SK-N-SH (cell line): ENCODE data around the gene CPVL. TPM values are rescaled to one million over a fixed set of nuclear protein-coding genes. Genes with fewer than 3 reads are reported as not detected.

Source experiments
- CTCF ChIA-PET: fragments of 300-600, 350-600 bp; formaldehyde crosslinking; extraction: SDS; loops from one replicate; lab custom pipeline; 2021; lab: Yijun Ruan, JAX
- POLR2A ChIA-PET: fragments of 350-600 bp; sonication (Branson Sonifier 250); formaldehyde crosslinking; extraction: SDS; loops from one replicate; lab custom pipeline; 2020; ENCODE audit warnings: antibody characterized with exemption, inconsistent platforms; lab: Yijun Ruan, JAX
- DNase-seq: peaks from one replicate; pipeline ENCODE4 v3.0.0; 2012
- H2AFZ ChIP-seq: fragments of 200-600 bp; sonication (generic); 2 replicates; pipeline ENCODE4 v1.8.1; 2016; ENCODE audit warnings: antibody characterized with exemption, mild to moderate bottlenecking, low read depth
- H3F3A ChIP-seq: fragments of 200-600 bp; sonication (generic); replicated peaks from 2 replicates; pipeline ENCODE3; 2016; ENCODE audit warnings: antibody characterized with exemption, mild to moderate bottlenecking; ENCODE audit not compliant: insufficient read depth
- H3K27ac ChIP-seq, 2 experiments: fragments of 200-500 bp in 1 of 2; fragments of 200-600 bp in 1 of 2; sonication (Bioruptor generic) in 1 of 2; sonication (generic), shearing (Covaris generic) in 1 of 2; 2 replicates each; pipeline versions ENCODE4 v1.5.1 to v1.6.1; 2014 to 2016; ENCODE audit warnings: low read depth in 2 of 2, inconsistent platforms in 1 of 2, low read length in 1 of 2, mild to moderate bottlenecking in 1 of 2, mixed read lengths in 1 of 2
- H3K27me3 ChIP-seq: fragments of 200-600 bp; sonication (generic), shearing (Covaris generic); 2 replicates; pipeline ENCODE4 v1.6.1; 2016; ENCODE audit warnings: mixed run types; ENCODE audit not compliant: insufficient read depth
- H3K36me3 ChIP-seq, 2 experiments: fragments of 200-500 bp in 1 of 2; fragments of 200-600 bp in 1 of 2; sonication (Bioruptor generic) in 1 of 2; sonication (generic) in 1 of 2; replicated peaks in 1 of 2; 2 replicates each; pipeline versions ENCODE3 to v1.5.1; 2014 to 2016; ENCODE audit warnings: low read length in 1 of 2, mild to moderate bottlenecking in 1 of 2; ENCODE audit not compliant: insufficient read depth in 2 of 2, control insufficient read depth in 1 of 2
- H3K4me1 ChIP-seq, 2 experiments: fragments of 200-500 bp in 1 of 2; fragments of 200-600 bp in 1 of 2; sonication (Bioruptor generic) in 1 of 2; sonication (generic), shearing (Covaris generic) in 1 of 2; 2 replicates each; pipeline versions ENCODE4 v1.5.1 to v1.6.1; 2014 to 2016; ENCODE audit warnings: low read depth in 1 of 2, low read length in 1 of 2, mixed run types in 1 of 2; ENCODE audit not compliant: insufficient read depth in 2 of 2, control insufficient read depth in 1 of 2
- H3K4me2 ChIP-seq: fragments of 200-600 bp; sonication (generic), shearing (Covaris generic); 2 replicates; pipeline ENCODE4 v1.6.1; 2017; ENCODE audit warnings: mixed run types
- H3K4me3 ChIP-seq, 2 experiments: fragments of 200-500 bp in 1 of 2; fragments of 200-600 bp in 1 of 2; sonication (Bioruptor generic) in 1 of 2; sonication (generic), shearing (Covaris generic) in 1 of 2; 2 replicates each; pipeline versions ENCODE4 v1.5.1 to v1.8.1; 2014 to 2016; ENCODE audit warnings: low read depth in 2 of 2, inconsistent platforms in 1 of 2, low read length in 1 of 2, mild to moderate bottlenecking in 1 of 2, mixed read lengths in 1 of 2, moderate library complexity in 1 of 2
- H3K79me2 ChIP-seq: fragments of 200-600 bp; sonication (generic); 2 replicates; pipeline ENCODE4 v1.8.1; 2017; ENCODE audit warnings: mild to moderate bottlenecking; ENCODE audit not compliant: insufficient read depth
- H3K9ac ChIP-seq: fragments of 200-600 bp; sonication (generic); 2 replicates; pipeline ENCODE4 v1.6.1; 2017; ENCODE audit warnings: mixed run types
- H3K9me2 ChIP-seq: fragments of 200-600 bp; sonication (generic); 2 replicates; pipeline ENCODE4 v1.6.1; 2017; ENCODE audit warnings: mixed run types
- H3K9me3 ChIP-seq: fragments of 200-600 bp; sonication (generic); 2 replicates; pipeline ENCODE4 v1.6.1; 2017; ENCODE audit warnings: mixed run types, mild to moderate bottlenecking, moderate library complexity
- H4K20me1 ChIP-seq: fragments of 200-600 bp; sonication (generic); 2 replicates; pipeline ENCODE4 v1.6.1; 2017; ENCODE audit warnings: mild to moderate bottlenecking, mixed run types; ENCODE audit not compliant: insufficient read depth
- CTCF ChIP-seq: fragments of 200-600 bp; sonication (generic); IDR thresholded peaks from 2 replicates; pipeline ENCODE4 v1.6.1; 2017; ENCODE audit warnings: antibody characterized with exemption, mild to moderate bottlenecking, moderate library complexity
- GATA2 ChIP-seq: sonication (generic); formaldehyde crosslinking; IDR thresholded peaks from 2 replicates; pipeline ENCODE4 v1.5.0; 2020; ENCODE audit warnings: mild to moderate bottlenecking, missing genetic modification reagents
- NFIC ChIP-seq: IDR thresholded peaks from 2 replicates; pipeline ENCODE4 v1.4.0; 2012; ENCODE audit warnings: borderline replicate concordance
- RAD21 ChIP-seq: IDR thresholded peaks from 2 replicates; pipeline ENCODE4 v1.6.1; 2012; ENCODE audit warnings: mild to moderate bottlenecking, low read length
- SMC3 ChIP-seq: IDR thresholded peaks from 2 replicates; pipeline ENCODE4 v1.6.1; 2012; ENCODE audit warnings: low read depth, low read length, improper control_type of control experiment
- TAF1 ChIP-seq: IDR thresholded peaks from 2 replicates; pipeline ENCODE4 v1.6.1; 2012; ENCODE audit warnings: low read depth, mild to moderate bottlenecking, low read length, moderate library complexity, borderline replicate concordance
- TEAD4 ChIP-seq: IDR thresholded peaks from 2 replicates; pipeline ENCODE4 v1.4.0; 2012; ENCODE audit warnings: mild to moderate bottlenecking, borderline replicate concordance; ENCODE audit not compliant: insufficient read depth
- YY1 ChIP-seq: IDR thresholded peaks from 2 replicates; pipeline ENCODE4 v1.4.0; 2012; ENCODE audit warnings: low read depth, mild to moderate bottlenecking
- WGBS: methylation state at CpG from one replicate; pipeline ENCODE4 v1.1.6; 2017; ENCODE audit warnings: low lambda C conversion rate; 5-methylcytosine and 5-hydroxymethylcytosine counted together
- polyA plus RNA-seq, 3 experiments: library from polyadenylated mRNA; depleted of rRNA; stranded (reverse); fragments of >200 nt; gene quantifications; 2 replicates each; pipeline ENCODE4 v1.2.3, GENCODE V29; 2012

CPVL gene
- polyA plus RNA-seq, 1 of the 3 experiments (the other 2 are of a cell fraction) = not detected

GRCh38 chr7:28955718-28956607 lies 190.4 kb downstream of the CPVL start:
- H3K4me1 ChIP-seq = peaks cover 11 to 66% of the 10 kb centered on the region in 2 experiments
- DNase-seq = peak; percentile 87
- no peaks in the 10 kb centered on the region for H3K9me3 ChIP-seq
- H3K79me2 ChIP-seq = no peaks in the 10 kb centered on the region
- POLR2A ChIA-PET = interaction anchor here (0.6 to 3.7 kb wide), 7 partner anchors 26 to 390 kb away, joined by 3 to 62 read pairs (median 6); no protein-coding TSS in a partner anchor
- peaks cover 19% of the 10 kb centered on the region for H3F3A ChIP-seq
- peaks cover 36% of the 10 kb centered on the region for H3K27me3 ChIP-seq
- no peaks in the 10 kb centered on the region for H3K9me2 ChIP-seq
- TF ChIP-seq NFIC = peak; percentile 72
- peak; percentile 63 for TF ChIP-seq RAD21
- TF ChIP-seq GATA2 (CRISPR knock-in tag) = peak; percentile 3; the same call in 1 of the 2 replicates
- TF ChIP-seq TAF1 = no peak
- peak; percentile 62; the same call in 1 of the 2 replicates for TF ChIP-seq SMC3
- peak; percentile 32 for TF ChIP-seq CTCF
- WGBS = 38% methylated on average over 96 of the region's 104 CpGs
- CTCF ChIA-PET = interaction anchor here (0.6 to 37.1 kb wide), 73 partner anchors 13 to 657 kb away, joined by 3 to 1040 read pairs (median 5); partner anchors contain the start of gene CPVL
- peak overlapping the region; percentile 86 for H3K4me2 ChIP-seq
- no peaks in the 10 kb centered on the region for H4K20me1 ChIP-seq
- peak overlapping the region; percentile 52 to 59 for H3K4me3 ChIP-seq
- H3K27ac ChIP-seq = peak overlapping the region in 1 of 2 experiments; percentile 100; a peak in 2 of 4 replicates
- H3K9ac ChIP-seq = no peak overlapping the region
- H3K36me3 ChIP-seq = no peaks in the 10 kb centered on the region
- peak overlapping the region; percentile 9; the same call in 1 of the 2 replicates for H2AFZ ChIP-seq

- Histone ChIP-seq H2AFZ (no peak overlapping the region), H3K36me3 (no peaks in the 10 kb centered on the region), H3K9me3 (no peaks in the 10 kb centered on the region), H3K9me2 (no peaks in the 10 kb centered on the region), H3K27ac (peak overlapping the region in 1 of 2 experiments; percentile 100; a peak in 2 of 4 replicates), H3K9ac (no peak overlapping the region), H3K4me1 (peaks cover 11 to 63% of the 10 kb centered on the region in 2 experiments), H3K4me3 (peak overlapping the region in 1 of 2 experiments; percentile 59; a peak in 1 of 4 replicates), H4K20me1 (no peaks in the 10 kb centered on the region), H3K27me3 (peaks cover 34% of the 10 kb centered on the region), H3F3A (peaks cover 19% of the 10 kb centered on the region), H3K79me2 (no peaks in the 10 kb centered on the region), H3K4me2 (no peak overlapping the region)
- WGBS = 95% methylated on average over 22 of the region's 22 CpGs
- TF ChIP-seq TAF1 (no peak), TEAD4 (no peak), YY1 (no peak)
- CTCF ChIA-PET = interaction anchor here (0.7 to 37.1 kb wide), 25 partner anchors 13 to 605 kb away, joined by 3 to 1040 read pairs (median 18); no protein-coding TSS in a partner anchor
- DNase-seq = no peak
- POLR2A ChIA-PET = interaction anchor here (3.7 kb wide), 1 partner anchor 27 kb away, joined by 62 read pairs; no protein-coding TSS in a partner anchor
Observed at GRCh38 chr7:28955356-28955717, 191.0 kb downstream of the CPVL start.
